Germinal center (tissue), 1 donor: ENCODE results near the gene MYO19.
"Not testable (repeated sequence)": the region's sequence is repeated elsewhere in the genome, so short reads cannot be mapped to it uniquely, and the experiment has no call there.

Source experiments
- DNase-seq: peaks from one replicate; pipeline ENCODE4 v3.0.0; 2012; ENCODE audit warnings: mixed read lengths, low spot score

Gene MYO19

GRCh38 chr17:36529121-36529520, 5.5 kb downstream of the MYO19 start:
- no peak for DNase-seq

GRCh38 chr17:36527621-36528250, 6.9 kb downstream of the MYO19 start:
- DNase-seq: no peak

GRCh38 chr17:36525888-36526287, 8.8 kb downstream of the MYO19 start:
- no peak for DNase-seq

GRCh38 chr17:36525113-36525512, 9.6 kb downstream of the MYO19 start:
- no peak for DNase-seq

- DNase-seq: no peak
Observed at GRCh38 chr17:36524428-36524876, 10.2 kb downstream of the MYO19 start.

- no peak for DNase-seq
Observed at GRCh38 chr17:36523113-36523512, 11.6 kb downstream of the MYO19 start.

- no peak for DNase-seq
Observed at GRCh38 chr17:36515837-36516236, 18.8 kb downstream of the MYO19 start.

- no peak for DNase-seq
Observed at GRCh38 chr17:36514856-36515255, 19.8 kb downstream of the MYO19 start.

GRCh38 chr17:36512641-36513040, 22.0 kb downstream of the MYO19 start:
- no peak for DNase-seq

- no peak for DNase-seq
Observed at GRCh38 chr17:36511216-36511615, 23.5 kb downstream of the MYO19 start.

GRCh38 chr17:36510636-36511035, 24.0 kb downstream of the MYO19 start:
- DNase-seq: no peak

- no peak for DNase-seq
Observed at GRCh38 chr17:36509272-36509985, 25.2 kb downstream of the MYO19 start.

- not testable (repeated sequence) for DNase-seq
Observed at GRCh38 chr17:36508439-36508838, 26.2 kb downstream of the MYO19 start.

GRCh38 chr17:36507266-36507665, 27.4 kb downstream of the MYO19 start:
- no peak for DNase-seq

GRCh38 chr17:36506831-36507230, 27.8 kb downstream of the MYO19 start:
- no peak for DNase-seq

- no peak for DNase-seq
Observed at GRCh38 chr17:36506249-36506826, 28.3 kb downstream of the MYO19 start.

- no peak for DNase-seq
Observed at GRCh38 chr17:36505171-36505570, 29.5 kb downstream of the MYO19 start.

- DNase-seq: no peak
Observed at GRCh38 chr17:36504156-36504545, 30.5 kb downstream of the MYO19 start.

- no peak for DNase-seq
Observed at GRCh38 chr17:36503456-36504155, 31.1 kb downstream of the MYO19 start.

GRCh38 chr17:36501963-36502362, 32.7 kb downstream of the MYO19 start:
- DNase-seq: no peak

- no peak for DNase-seq
Observed at GRCh38 chr17:36501351-36501750, 33.3 kb downstream of the MYO19 start.

GRCh38 chr17:36500745-36501225, 33.9 kb downstream of the MYO19 start:
- no peak for DNase-seq
